IMR-90 (cell line): Measurements from ENCODE around the gene EFHC1. TPM values are rescaled to one million over a fixed set of nuclear protein-coding genes. Genes with fewer than 3 reads are reported as not detected.

ENCODE experiments used
- BHLHE40 ChIP-seq: fragments of 150-350 bp; IDR thresholded peaks from 2 replicates; pipeline ENCODE4 v1.6.1; 2016; ENCODE audit warnings: mild to moderate bottlenecking, low read depth, low read length
- MAZ ChIP-seq: IDR thresholded peaks from 2 replicates; pipeline ENCODE4 v1.6.1; 2012; ENCODE audit warnings: low read depth, mild to moderate bottlenecking, low read length, improper control_type of control experiment, moderate library complexity, borderline replicate concordance
- RCOR1 ChIP-seq: IDR thresholded peaks from 2 replicates; pipeline ENCODE4 v1.6.1; 2012; ENCODE audit warnings: mild to moderate bottlenecking, low read length, improper control_type of control experiment; ENCODE audit not compliant: insufficient replicate concordance
- polyA plus RNA-seq, 3 experiments: library from polyadenylated mRNA; depleted of rRNA; stranded (reverse); fragments of >200 nt; gene quantifications; 2 replicates each; pipeline ENCODE4 v1.2.3, GENCODE V29; 2012; ENCODE audit warnings: low replicate concordance in 1 of 3
- total RNA-seq: library from RNA; depleted of rRNA; stranded (reverse); fragments of >200 nt; gene quantifications from 2 replicates; pipeline ENCODE4 v1.2.3, GENCODE V29; 2012
- TF ChIP-seq, protein P1 (sequence below): fragments of 150-350 bp; IDR thresholded peaks from 2 replicates; pipeline ENCODE4 v1.6.1; 2017; ENCODE audit warnings: mild to moderate bottlenecking, antibody characterized with exemption, low read length, low read depth

EFHC1 gene
- total and polyA plus RNA-seq, 2 of the 4 experiments (the other 2 are of a cell fraction) = 14.0 to 23.0 TPM

DNA sequence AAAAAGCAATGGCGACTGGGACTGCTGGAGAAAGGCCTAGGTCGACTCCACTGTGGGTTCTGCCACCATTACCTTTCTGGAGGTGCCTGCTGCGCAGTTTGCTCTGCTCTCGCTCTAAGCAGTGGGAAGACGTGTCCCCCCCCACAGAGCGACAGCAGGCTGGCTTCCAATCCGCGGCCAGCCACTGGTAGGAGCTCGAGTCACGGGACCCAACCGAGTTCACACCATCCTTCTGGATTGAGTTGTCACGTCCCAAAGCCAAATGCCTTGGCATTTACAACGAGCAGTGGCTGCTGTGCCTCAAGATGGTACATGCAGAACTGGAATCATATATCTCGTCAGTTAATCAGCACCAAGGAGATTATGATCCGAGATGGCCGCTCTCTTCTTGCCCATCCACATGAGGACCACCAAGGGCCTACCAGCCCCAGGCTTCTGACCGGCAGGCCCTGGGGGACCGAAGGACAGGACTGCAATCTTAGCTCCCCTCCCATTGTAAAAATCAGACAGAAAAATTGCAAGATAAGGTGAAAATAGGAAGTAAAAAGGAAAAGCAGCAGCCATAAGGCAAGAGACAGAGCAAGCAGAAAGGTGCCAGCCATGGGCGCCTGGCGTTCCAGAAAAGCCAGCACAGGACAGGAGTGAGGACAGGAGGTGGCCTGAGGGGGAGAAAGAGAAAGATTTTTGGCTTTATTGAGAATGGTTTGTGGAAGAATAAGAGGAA lies 82.3 kb downstream of the EFHC1 start (continued):
- TF ChIP-seq, protein P1, sequence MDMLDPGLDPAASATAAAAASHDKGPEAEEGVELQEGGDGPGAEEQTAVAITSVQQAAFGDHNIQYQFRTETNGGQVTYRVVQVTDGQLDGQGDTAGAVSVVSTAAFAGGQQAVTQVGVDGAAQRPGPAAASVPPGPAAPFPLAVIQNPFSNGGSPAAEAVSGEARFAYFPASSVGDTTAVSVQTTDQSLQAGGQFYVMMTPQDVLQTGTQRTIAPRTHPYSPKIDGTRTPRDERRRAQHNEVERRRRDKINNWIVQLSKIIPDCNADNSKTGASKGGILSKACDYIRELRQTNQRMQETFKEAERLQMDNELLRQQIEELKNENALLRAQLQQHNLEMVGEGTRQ = no peak
- TF ChIP-seq RCOR1 (no peak), BHLHE40 (no peak), MAZ (no peak)
